A673 (cell line): ENCODE measurements around the gene MRPL43.

Experiments used
- CTCF ChIP-seq: fragments of 300-800, 200-600 bp; sonication (generic); conservative IDR thresholded peaks from 2 replicates; pipeline ENCODE4 v1.5.1; 2017; ENCODE audit warnings: low read depth, mild to moderate bottlenecking, antibody characterized with exemption, low read length, moderate library complexity, mixed read lengths
- EZH2 ChIP-seq: fragments of 200-600 bp; sonication (generic); IDR thresholded peaks from 2 replicates; pipeline ENCODE4 v1.6.1; 2017; ENCODE audit warnings: borderline replicate concordance, low read depth, mild to moderate bottlenecking, mixed read lengths, antibody characterized with exemption, low read length; ENCODE audit not compliant: poor library complexity, severe bottlenecking

- no peak for TF ChIP-seq CTCF
- TF ChIP-seq EZH2 = no peak
Measured at GRCh38 chr10:100970076-100970913, 17.0 kb downstream of the MRPL43 start.
